OCI-LY7 (cell line): ENCODE measurements around the gene SAMD5.

Source experiments
- EZH2phosphoT487 ChIP-seq: fragments of 200-600 bp; sonication (generic); IDR thresholded peaks from 2 replicates; pipeline ENCODE4 v1.6.1; 2018; ENCODE audit warnings: low read depth, borderline replicate concordance, mild to moderate bottlenecking, mixed run types, antibody characterized with exemption, low read length, moderate library complexity, mixed read lengths
- TF ChIP-seq, protein P1 (sequence below): fragments of 200-600 bp; sonication (generic); conservative IDR thresholded peaks from 2 replicates; pipeline ENCODE4 v1.5.1; 2014; ENCODE audit warnings: mild to moderate bottlenecking, antibody characterized with exemption, low read length, moderate library complexity, mixed read lengths

DNA sequence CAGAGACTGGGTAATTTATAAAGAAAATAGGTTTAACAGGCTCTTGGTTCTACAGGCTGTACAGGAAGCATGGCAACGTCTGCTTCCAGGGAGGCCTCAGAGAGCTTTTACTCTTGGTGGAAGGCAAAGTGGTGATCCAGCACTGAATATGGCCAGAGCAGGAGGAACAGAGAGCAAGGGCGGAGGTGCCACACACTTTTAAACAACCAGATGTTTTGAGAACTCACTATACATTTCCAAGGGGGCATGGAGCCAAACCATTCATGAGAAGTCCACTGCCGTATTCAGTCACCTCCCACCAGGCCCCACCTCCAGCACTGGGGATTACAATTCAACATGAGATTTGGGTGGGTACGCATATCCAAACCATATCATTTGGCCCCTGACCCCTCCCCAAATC lies 18.7 kb downstream of the SAMD5 start:
- TF ChIP-seq, protein P1, sequence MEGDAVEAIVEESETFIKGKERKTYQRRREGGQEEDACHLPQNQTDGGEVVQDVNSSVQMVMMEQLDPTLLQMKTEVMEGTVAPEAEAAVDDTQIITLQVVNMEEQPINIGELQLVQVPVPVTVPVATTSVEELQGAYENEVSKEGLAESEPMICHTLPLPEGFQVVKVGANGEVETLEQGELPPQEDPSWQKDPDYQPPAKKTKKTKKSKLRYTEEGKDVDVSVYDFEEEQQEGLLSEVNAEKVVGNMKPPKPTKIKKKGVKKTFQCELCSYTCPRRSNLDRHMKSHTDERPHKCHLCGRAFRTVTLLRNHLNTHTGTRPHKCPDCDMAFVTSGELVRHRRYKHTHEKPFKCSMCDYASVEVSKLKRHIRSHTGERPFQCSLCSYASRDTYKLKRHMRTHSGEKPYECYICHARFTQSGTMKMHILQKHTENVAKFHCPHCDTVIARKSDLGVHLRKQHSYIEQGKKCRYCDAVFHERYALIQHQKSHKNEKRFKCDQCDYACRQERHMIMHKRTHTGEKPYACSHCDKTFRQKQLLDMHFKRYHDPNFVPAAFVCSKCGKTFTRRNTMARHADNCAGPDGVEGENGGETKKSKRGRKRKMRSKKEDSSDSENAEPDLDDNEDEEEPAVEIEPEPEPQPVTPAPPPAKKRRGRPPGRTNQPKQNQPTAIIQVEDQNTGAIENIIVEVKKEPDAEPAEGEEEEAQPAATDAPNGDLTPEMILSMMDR = no peak
- no peak for TF ChIP-seq EZH2phosphoT487
